Ovary (tissue), 9 donors: ENCODE data around the gene SNX7. TPM values are rescaled to one million over a fixed set of nuclear protein-coding genes. Genes with fewer than 3 reads are reported as not detected.

Source experiments
- DNase-seq, 5 donors: peaks; one replicate each; pipeline ENCODE4 v3.0.0-alpha.2; 2019 to 2020
- H3K27ac ChIP-seq, 2 donors: fragments of 200-600 bp; one replicate each; pipeline versions ENCODE4 v1.5.1 to v1.8.0; 2019 to 2022
- H3K27me3 ChIP-seq: fragments of 200-600 bp; one replicate; pipeline ENCODE4 v1.8.0; 2022
- H3K36me3 ChIP-seq: fragments of 200-600 bp; sonication (generic); one replicate; pipeline ENCODE4 v1.5.1; 2019
- H3K4me1 ChIP-seq: one replicate; pipeline ENCODE4 v1.8.1; 2013; ENCODE audit warnings: mild to moderate bottlenecking, moderate library complexity; ENCODE audit not compliant: insufficient read depth
- H3K4me3 ChIP-seq: fragments of 200-600 bp; sonication (generic); one replicate; pipeline ENCODE4 v1.5.1; 2017
- H3K9me3 ChIP-seq, 2 donors: fragments of 200-600 bp in 1 of 2; sonication (generic) in 1 of 2; one replicate each; pipeline versions ENCODE4 v1.5.1 to v1.8.1; 2013 to 2019; ENCODE audit warnings: mild to moderate bottlenecking in 1 of 2, moderate library complexity in 1 of 2
- CTCF ChIP-seq, 3 donors: fragments of 450-650 bp in 2 of 3; fragments of 200-600 bp in 1 of 3; IDR thresholded peaks; one replicate each; pipeline versions ENCODE4 v1.5.1 to v1.8.0; 2016 to 2022; ENCODE audit warnings: antibody characterized with exemption in 3 of 3, mild to moderate bottlenecking in 1 of 3
- EP300 ChIP-seq: sonication (generic); formaldehyde crosslinking; IDR thresholded peaks from one replicate; pipeline ENCODE4 v1.6.1; 2017; ENCODE audit warnings: antibody characterized with exemption
- POLR2A ChIP-seq: fragments of 450-650 bp; IDR thresholded peaks from one replicate; pipeline ENCODE4 v1.6.1; 2017; ENCODE audit warnings: antibody characterized with exemption, mild to moderate bottlenecking, moderate library complexity
- WGBS, 3 donors: extraction: QIAGEN DNeasy Blood & Tissue Kit in 1 of 3; methylation state at CpG; one replicate each; pipeline versions ENCODE4 v1.1.5 to v1.1.7; 2013 to 2017; 5-methylcytosine and 5-hydroxymethylcytosine counted together
- intact Hi-C, 4 donors: fragments of 100-400 bp; cut with DNase I; formaldehyde crosslinking; loops; one replicate each; pipeline versions ENCODE4 v1.11.0 to v1.15.1; 2022 to 2023
- polyA plus RNA-seq, 2 donors: library from polyadenylated mRNA; stranded (reverse); fragments of 200-250 nt in 1 of 2; fragments of 350-450 nt in 1 of 2; fragmentation: Illumina TruSeq in 1 of 2; extraction: RNeasy Lipid Tissue Mini Kit (QIAGEN cat#74804) in 1 of 2; gene quantifications; one replicate each; pipeline ENCODE4 v1.2.3, GENCODE V29; 2013 to 2014
- total RNA-seq, 7 donors: library from RNA; depleted of rRNA in 2 of 7; stranded (reverse); fragments of >200 nt in 2 of 7; fragmentation: NEBNext Ultra II Directional in 3 of 7; extraction: Animal tissue kit (Norgen Biotek cat#: 25700) in 3 of 7; gene quantifications; one replicate each; pipeline versions ENCODE4 v1.1.0 to v1.2.4, GENCODE V29; 2016 to 2023
- donor health status: DM: no; HTN: no; CAD: no; lungs with moderate emphysema.
- donor health status: DM: no; HTN: no; CAD: no.
- donor health status: Bipolar disorder and iron deficiency.
- donor health status: DM: yes; HTN: yes; CAD: no.
- donor health status: DM: no; HTN: no; CAD: no.
- donor health status: DM: yes; HTN: yes; CAD: no.

The SNX7 gene
- total and polyA plus RNA-seq, 9 donors, result 5.4 to 33.0 (median 11.7) TPM

GRCh38 chr1:98791498-98791897 lies 130.0 kb downstream of the SNX7 start:
- intact Hi-C loops, result no loop called here

GRCh38 chr1:98792123-98792522 lies 130.6 kb downstream of the SNX7 start:
- intact Hi-C loops, result no loop called here
- Histone ChIP-seq H3K27ac (no peak overlapping the region), H3K27me3 (no peaks in the 10 kb centered on the region), H3K36me3 (no peaks in the 10 kb centered on the region), H3K4me3 (no peak overlapping the region), H3K4me1 (no peaks in the 10 kb centered on the region), H3K9me3 (no peaks in the 10 kb centered on the region)
- WGBS, 3 donors, result 4 to 15% (median 6%) methylated on average over 1 of the region's 1 CpG
- no peak for DNase-seq
- TF ChIP-seq CTCF (IDR thresholded peaks at IDR 0.05), result no peak
- no peak for TF ChIP-seq POLR2A
- no peak for TF ChIP-seq EP300

More at GRCh38 chr1:98791498-98791897, 130.0 kb downstream of the SNX7 start:
- 74 to 88% (median 82%) methylated on average over 6 of the region's 6 CpGs for WGBS, 3 donors
- no peaks in the 10 kb centered on the region for H3K9me3 ChIP-seq
- TF ChIP-seq EP300, result no peak
- TF ChIP-seq POLR2A, result no peak
- TF ChIP-seq CTCF (IDR thresholded peaks at IDR 0.05), result no peak
- H3K27ac ChIP-seq, result no peak overlapping the region
- no peaks in the 10 kb centered on the region for H3K27me3 ChIP-seq
- no peak for DNase-seq
- no peaks in the 10 kb centered on the region for H3K36me3 ChIP-seq
- no peaks in the 10 kb centered on the region for H3K4me1 ChIP-seq
- H3K4me3 ChIP-seq, result no peak overlapping the region

DNA sequence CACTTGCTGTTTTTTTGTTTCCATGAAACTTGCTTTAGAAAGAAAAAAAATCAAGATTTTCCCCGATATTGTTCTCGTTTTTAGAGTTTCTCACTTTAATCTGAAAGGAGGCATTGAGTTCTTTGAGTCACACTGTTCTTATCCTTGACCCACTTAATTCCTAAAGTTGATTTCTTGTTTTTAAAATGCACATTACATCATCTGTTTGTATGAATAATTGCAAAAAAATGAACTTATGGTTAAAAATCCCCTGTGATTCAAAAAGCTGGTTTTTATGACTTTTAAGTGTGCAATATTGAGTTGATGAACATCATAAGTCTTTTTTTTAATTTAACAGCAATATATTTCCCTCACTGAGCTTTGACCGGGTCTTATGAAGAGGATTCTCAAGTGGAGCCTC lies 131.6 kb downstream of the SNX7 start:
- intact Hi-C loops, result no loop called here
- H3K9me3 ChIP-seq, result no peaks in the 10 kb centered on the region
- H3K4me3 ChIP-seq, result no peak overlapping the region
- TF ChIP-seq CTCF (IDR thresholded peaks at IDR 0.05) (no peak), EP300 (no peak), POLR2A (no peak)
- H3K27me3 ChIP-seq, result no peaks in the 10 kb centered on the region
- no peaks in the 10 kb centered on the region for H3K4me1 ChIP-seq
- no peaks in the 10 kb centered on the region for H3K36me3 ChIP-seq
- H3K27ac ChIP-seq, result no peak overlapping the region
- no peak for DNase-seq
- 31 to 32% (median 31%) methylated on average over 3 of the region's 3 CpGs for whole genome bisulfite sequencing, 3 donors

GRCh38 chr1:98794196-98794886 lies 132.8 kb downstream of the SNX7 start:
- no peaks in the 10 kb centered on the region for H3K27me3 ChIP-seq
- H3K9me3 ChIP-seq, result no peaks in the 10 kb centered on the region
- H3K27ac ChIP-seq, result no peak overlapping the region
- intact Hi-C loops, result no loop called here
- 23 to 27% (median 25%) methylated on average over 3 of the region's 3 CpGs for WGBS, 3 donors
- TF ChIP-seq POLR2A, result no peak
- TF ChIP-seq CTCF (IDR thresholded peaks at IDR 0.05), result no peak
- TF ChIP-seq EP300, result no peak
- H3K4me3 ChIP-seq, result no peak overlapping the region
- no peak for DNase-seq
- H3K36me3 ChIP-seq, result no peaks in the 10 kb centered on the region
- H3K4me1 ChIP-seq, result no peaks in the 10 kb centered on the region
